ENCODE measurements around the gene APOC3.

DNA sequence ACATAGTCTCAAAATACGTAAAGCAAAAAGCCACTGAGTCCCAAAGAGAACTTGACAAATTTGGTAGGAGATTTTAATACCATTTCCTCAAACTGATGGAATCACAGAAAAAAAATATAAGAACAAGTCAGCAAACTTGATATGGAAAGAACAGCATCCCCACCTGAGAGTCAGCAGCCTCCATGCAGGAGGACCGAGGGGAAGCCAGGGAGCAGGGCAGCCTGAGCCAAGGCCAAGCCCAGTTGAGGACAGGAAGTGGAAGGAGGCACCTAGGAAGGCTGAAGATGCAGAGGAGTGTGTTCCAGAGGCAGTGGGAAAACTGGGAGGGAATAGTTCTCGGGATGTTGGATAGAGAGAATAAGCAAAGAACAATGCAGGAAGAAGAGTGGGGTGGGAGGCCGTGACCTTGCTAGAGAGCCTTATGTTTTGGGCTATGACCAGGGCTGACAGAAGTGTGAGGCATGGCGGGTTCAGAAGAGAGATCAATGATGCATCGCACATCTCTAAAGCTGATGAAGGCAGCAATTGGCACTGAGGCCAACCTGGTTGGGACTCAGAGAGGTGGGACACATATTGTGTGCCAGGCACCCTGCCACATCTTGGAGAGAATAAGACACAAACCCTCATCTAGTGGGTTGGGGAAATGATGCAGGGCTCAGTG lies 22.0 kb upstream of the APOC3 start:
- TF ChIP-seq CTCF (IDR thresholded peaks at IDR 0.05 in 2 of 3, conservative IDR thresholded peaks at IDR 0.05 in 1 of 3; ENCODE audit: insufficient read depth in 2 of 3, low read depth in 1 of 3, low read length in 3 of 3) (no peak), KLF13 (tag; IDR thresholded peaks at IDR 0.05; ENCODE audit: borderline replicate concordance, low read depth) (no peak), NR3C1 (CRISPR knock-in tag; IDR thresholded peaks at IDR 0.05) (no peak), GATAD2A (IDR thresholded peaks at IDR 0.05) (no peak), RFX5 (IDR thresholded peaks at IDR 0.05; ENCODE audit: low read depth, low read length) (no peak), ZFX (CRISPR knock-in tag; IDR thresholded peaks at IDR 0.05) (no peak)
- TF ChIP-seq, protein P1, sequence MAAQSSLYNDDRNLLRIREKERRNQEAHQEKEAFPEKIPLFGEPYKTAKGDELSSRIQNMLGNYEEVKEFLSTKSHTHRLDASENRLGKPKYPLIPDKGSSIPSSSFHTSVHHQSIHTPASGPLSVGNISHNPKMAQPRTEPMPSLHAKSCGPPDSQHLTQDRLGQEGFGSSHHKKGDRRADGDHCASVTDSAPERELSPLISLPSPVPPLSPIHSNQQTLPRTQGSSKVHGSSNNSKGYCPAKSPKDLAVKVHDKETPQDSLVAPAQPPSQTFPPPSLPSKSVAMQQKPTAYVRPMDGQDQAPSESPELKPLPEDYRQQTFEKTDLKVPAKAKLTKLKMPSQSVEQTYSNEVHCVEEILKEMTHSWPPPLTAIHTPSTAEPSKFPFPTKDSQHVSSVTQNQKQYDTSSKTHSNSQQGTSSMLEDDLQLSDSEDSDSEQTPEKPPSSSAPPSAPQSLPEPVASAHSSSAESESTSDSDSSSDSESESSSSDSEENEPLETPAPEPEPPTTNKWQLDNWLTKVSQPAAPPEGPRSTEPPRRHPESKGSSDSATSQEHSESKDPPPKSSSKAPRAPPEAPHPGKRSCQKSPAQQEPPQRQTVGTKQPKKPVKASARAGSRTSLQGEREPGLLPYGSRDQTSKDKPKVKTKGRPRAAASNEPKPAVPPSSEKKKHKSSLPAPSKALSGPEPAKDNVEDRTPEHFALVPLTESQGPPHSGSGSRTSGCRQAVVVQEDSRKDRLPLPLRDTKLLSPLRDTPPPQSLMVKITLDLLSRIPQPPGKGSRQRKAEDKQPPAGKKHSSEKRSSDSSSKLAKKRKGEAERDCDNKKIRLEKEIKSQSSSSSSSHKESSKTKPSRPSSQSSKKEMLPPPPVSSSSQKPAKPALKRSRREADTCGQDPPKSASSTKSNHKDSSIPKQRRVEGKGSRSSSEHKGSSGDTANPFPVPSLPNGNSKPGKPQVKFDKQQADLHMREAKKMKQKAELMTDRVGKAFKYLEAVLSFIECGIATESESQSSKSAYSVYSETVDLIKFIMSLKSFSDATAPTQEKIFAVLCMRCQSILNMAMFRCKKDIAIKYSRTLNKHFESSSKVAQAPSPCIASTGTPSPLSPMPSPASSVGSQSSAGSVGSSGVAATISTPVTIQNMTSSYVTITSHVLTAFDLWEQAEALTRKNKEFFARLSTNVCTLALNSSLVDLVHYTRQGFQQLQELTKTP (IDR thresholded peaks at IDR 0.05; ENCODE audit: low read depth in 1 of 2, partially characterized antibody in 2 of 2) = no peak

Data from K562 (cell line).